HEK293 (cell line): ENCODE data around the gene CCDC110.

Experiments
- IKZF3 ChIP-seq: fragments of 450-650 bp; IDR thresholded peaks from 2 replicates; pipeline ENCODE4 v1.5.0; 2018; ENCODE audit warnings: missing biosample characterization, mild to moderate bottlenecking, missing genetic modification characterization, moderate library complexity
- PRDM1 ChIP-seq: fragments of 450-650 bp; formaldehyde crosslinking; IDR thresholded peaks from 2 replicates; pipeline ENCODE4; 2016; ENCODE audit warnings: missing biosample characterization, missing genetic modification characterization
- ZBTB1 ChIP-seq: fragments of 450-650 bp; formaldehyde crosslinking; IDR thresholded peaks from 2 replicates; pipeline ENCODE4 v1.5.1; 2016; ENCODE audit warnings: missing biosample characterization, missing genetic modification characterization
- ZNF221 ChIP-seq: fragments of 450-650 bp; formaldehyde crosslinking; IDR thresholded peaks from 2 replicates; pipeline ENCODE4 v1.5.1; 2017; ENCODE audit warnings: missing biosample characterization, missing genetic modification characterization, borderline replicate concordance
- ZNF24 ChIP-seq: fragments of 450-650 bp; formaldehyde crosslinking; IDR thresholded peaks from 2 replicates; pipeline ENCODE4 v1.5.1; 2016; ENCODE audit warnings: missing biosample characterization, missing genetic modification characterization
- ZNF302 ChIP-seq: fragments of 450-650 bp; formaldehyde crosslinking; IDR thresholded peaks from 2 replicates; pipeline ENCODE4 v1.5.1; 2016; ENCODE audit warnings: missing biosample characterization, missing genetic modification characterization, low read depth
- ZNF391 ChIP-seq: fragments of 450-650 bp; formaldehyde crosslinking; IDR thresholded peaks from 2 replicates; pipeline ENCODE4 v1.5.1; 2016; ENCODE audit warnings: low read depth, missing biosample characterization, missing genetic modification characterization, borderline replicate concordance
- ZNF600 ChIP-seq: fragments of 450-650 bp; formaldehyde crosslinking; IDR thresholded peaks from 2 replicates; pipeline ENCODE4 v1.5.1; 2016; ENCODE audit warnings: missing biosample characterization, missing genetic modification characterization
- ZNF664 ChIP-seq: fragments of 450-650 bp; formaldehyde crosslinking; IDR thresholded peaks from 2 replicates; pipeline ENCODE4 v1.5.1; 2016; ENCODE audit warnings: missing biosample characterization, missing genetic modification characterization
- TF ChIP-seq, protein P1 (sequence below): fragments of 450-650 bp; formaldehyde crosslinking; IDR thresholded peaks from 2 replicates; pipeline ENCODE4 v1.5.1; 2016; ENCODE audit warnings: missing biosample characterization, missing genetic modification characterization
- TF ChIP-seq, protein P2 (sequence below): fragments of 450-650 bp; formaldehyde crosslinking; IDR thresholded peaks from 2 replicates; pipeline ENCODE4 v1.5.1; 2016; ENCODE audit warnings: missing biosample characterization, missing genetic modification characterization
- TF ChIP-seq, protein P3 (sequence below): fragments of 450-650 bp; formaldehyde crosslinking; IDR thresholded peaks from 2 replicates; pipeline ENCODE4 v1.5.1; 2016; ENCODE audit warnings: missing biosample characterization, missing genetic modification characterization, borderline replicate concordance

The CCDC110 gene

DNA sequence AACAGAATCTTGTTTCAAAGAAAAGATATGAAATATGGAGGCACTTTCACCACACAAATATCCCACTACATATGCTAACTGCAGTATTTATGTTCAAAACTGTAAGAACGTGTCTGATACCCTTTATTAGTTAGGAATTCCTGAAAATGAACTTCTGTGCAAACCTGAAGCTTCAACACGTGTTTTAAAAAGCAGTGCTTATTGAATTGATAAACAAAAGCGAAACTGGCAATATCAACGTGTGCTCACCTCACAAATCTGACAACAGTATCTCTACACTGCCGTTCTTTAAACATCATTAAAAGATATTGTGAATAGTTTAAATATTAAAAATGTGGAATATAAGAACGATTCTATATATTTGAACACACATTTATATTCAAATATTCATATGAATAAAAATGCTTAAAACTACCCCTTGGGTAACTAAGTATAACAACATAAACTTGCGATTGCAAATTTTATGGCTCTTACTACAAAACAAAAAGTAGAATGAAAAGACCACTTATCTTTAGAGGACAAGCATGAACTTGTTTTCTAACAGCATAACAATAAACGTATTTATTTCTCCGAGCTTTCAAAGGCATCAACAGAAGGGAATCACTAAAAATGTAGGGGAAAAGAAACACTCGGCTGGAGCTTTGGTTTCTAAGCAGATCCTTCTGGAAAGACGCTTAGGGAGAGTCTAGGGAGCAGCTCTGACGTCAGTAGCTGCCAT lies 76.1 kb downstream of the CCDC110 start, which contains the start of gene LRP2BP (continued):
- TF ChIP-seq, protein P1, sequence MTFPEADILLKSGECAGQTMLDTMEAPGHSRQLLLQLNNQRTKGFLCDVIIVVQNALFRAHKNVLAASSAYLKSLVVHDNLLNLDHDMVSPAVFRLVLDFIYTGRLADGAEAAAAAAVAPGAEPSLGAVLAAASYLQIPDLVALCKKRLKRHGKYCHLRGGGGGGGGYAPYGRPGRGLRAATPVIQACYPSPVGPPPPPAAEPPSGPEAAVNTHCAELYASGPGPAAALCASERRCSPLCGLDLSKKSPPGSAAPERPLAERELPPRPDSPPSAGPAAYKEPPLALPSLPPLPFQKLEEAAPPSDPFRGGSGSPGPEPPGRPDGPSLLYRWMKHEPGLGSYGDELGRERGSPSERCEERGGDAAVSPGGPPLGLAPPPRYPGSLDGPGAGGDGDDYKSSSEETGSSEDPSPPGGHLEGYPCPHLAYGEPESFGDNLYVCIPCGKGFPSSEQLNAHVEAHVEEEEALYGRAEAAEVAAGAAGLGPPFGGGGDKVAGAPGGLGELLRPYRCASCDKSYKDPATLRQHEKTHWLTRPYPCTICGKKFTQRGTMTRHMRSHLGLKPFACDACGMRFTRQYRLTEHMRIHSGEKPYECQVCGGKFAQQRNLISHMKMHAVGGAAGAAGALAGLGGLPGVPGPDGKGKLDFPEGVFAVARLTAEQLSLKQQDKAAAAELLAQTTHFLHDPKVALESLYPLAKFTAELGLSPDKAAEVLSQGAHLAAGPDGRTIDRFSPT, result no peak
- TF ChIP-seq, protein P2, sequence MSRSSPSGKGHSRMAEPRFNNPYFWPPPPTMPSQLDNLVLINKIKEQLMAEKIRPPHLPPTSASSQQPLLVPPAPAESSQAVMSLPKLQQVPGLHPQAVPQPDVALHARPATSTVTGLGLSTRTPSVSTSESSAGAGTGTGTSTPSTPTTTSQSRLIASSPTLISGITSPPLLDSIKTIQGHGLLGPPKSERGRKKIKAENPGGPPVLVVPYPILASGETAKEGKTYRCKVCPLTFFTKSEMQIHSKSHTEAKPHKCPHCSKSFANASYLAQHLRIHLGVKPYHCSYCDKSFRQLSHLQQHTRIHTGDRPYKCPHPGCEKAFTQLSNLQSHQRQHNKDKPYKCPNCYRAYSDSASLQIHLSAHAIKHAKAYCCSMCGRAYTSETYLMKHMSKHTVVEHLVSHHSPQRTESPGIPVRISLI (tag by site-specific recombination), result no peak
- TF ChIP-seq IKZF3 (tag by site-specific recombination) (0 out of 2 replicates have a peak, but pooled peaks have one; percentile 7), ZNF600 (tag by site-specific recombination) (no peak), ZBTB1 (tag by site-specific recombination) (no peak), ZNF221 (no peak), ZNF391 (tag by site-specific recombination) (no peak), ZNF302 (tag by site-specific recombination) (no peak), ZNF24 (tag by site-specific recombination) (no peak), PRDM1 (tag by site-specific recombination) (0 out of 2 replicates have a peak, but pooled peaks have one; percentile 6), ZNF664 (tag by site-specific recombination) (no peak)
- TF ChIP-seq, protein P3, sequence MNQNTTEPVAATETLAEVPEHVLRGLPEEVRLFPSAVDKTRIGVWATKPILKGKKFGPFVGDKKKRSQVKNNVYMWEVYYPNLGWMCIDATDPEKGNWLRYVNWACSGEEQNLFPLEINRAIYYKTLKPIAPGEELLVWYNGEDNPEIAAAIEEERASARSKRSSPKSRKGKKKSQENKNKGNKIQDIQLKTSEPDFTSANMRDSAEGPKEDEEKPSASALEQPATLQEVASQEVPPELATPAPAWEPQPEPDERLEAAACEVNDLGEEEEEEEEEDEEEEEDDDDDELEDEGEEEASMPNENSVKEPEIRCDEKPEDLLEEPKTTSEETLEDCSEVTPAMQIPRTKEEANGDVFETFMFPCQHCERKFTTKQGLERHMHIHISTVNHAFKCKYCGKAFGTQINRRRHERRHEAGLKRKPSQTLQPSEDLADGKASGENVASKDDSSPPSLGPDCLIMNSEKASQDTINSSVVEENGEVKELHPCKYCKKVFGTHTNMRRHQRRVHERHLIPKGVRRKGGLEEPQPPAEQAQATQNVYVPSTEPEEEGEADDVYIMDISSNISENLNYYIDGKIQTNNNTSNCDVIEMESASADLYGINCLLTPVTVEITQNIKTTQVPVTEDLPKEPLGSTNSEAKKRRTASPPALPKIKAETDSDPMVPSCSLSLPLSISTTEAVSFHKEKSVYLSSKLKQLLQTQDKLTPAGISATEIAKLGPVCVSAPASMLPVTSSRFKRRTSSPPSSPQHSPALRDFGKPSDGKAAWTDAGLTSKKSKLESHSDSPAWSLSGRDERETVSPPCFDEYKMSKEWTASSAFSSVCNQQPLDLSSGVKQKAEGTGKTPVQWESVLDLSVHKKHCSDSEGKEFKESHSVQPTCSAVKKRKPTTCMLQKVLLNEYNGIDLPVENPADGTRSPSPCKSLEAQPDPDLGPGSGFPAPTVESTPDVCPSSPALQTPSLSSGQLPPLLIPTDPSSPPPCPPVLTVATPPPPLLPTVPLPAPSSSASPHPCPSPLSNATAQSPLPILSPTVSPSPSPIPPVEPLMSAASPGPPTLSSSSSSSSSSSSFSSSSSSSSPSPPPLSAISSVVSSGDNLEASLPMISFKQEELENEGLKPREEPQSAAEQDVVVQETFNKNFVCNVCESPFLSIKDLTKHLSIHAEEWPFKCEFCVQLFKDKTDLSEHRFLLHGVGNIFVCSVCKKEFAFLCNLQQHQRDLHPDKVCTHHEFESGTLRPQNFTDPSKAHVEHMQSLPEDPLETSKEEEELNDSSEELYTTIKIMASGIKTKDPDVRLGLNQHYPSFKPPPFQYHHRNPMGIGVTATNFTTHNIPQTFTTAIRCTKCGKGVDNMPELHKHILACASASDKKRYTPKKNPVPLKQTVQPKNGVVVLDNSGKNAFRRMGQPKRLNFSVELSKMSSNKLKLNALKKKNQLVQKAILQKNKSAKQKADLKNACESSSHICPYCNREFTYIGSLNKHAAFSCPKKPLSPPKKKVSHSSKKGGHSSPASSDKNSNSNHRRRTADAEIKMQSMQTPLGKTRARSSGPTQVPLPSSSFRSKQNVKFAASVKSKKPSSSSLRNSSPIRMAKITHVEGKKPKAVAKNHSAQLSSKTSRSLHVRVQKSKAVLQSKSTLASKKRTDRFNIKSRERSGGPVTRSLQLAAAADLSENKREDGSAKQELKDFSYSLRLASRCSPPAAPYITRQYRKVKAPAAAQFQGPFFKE (tag by site-specific recombination), result no peak
